Gastrocnemius medialis (tissue), 4 donors: Measurements from ENCODE around the gene SLCO3A1. TPM values are rescaled to one million over a fixed set of nuclear protein-coding genes. Genes with fewer than 3 reads are reported as not detected.

Source experiments
- ATAC-seq, 2 donors: fragments of 150-250 bp; one replicate each; pipeline ENCODE4 v1.9.1; 2016
- DNase-seq, 2 donors: peaks; one replicate each; pipeline ENCODE4 v3.0.0-alpha.2; 2019
- H3K27ac ChIP-seq, 4 donors: fragments of 200-600 bp; sonication (generic); 1 replicate in 1 of 4; 2 replicates in 3 of 4; pipeline ENCODE4 v1.5.1; 2016 to 2018; ENCODE audit warnings: mild to moderate bottlenecking in 2 of 4, moderate library complexity in 1 of 4
- H3K27me3 ChIP-seq, 3 donors: fragments of 200-600 bp; sonication (generic) in 2 of 3; 1 replicate in 1 of 3; 2 replicates in 2 of 3; pipeline versions ENCODE4 v1.5.1 to v1.6.0; 2016 to 2019; ENCODE audit warnings: mild to moderate bottlenecking in 1 of 3, moderate library complexity in 1 of 3
- H3K36me3 ChIP-seq, 2 donors: fragments of 200-600 bp; sonication (generic) in 1 of 2; one replicate each; pipeline ENCODE4 v1.5.1; 2017 to 2018
- H3K4me1 ChIP-seq, 2 donors: fragments of 200-600 bp; sonication (generic) in 1 of 2; one replicate each; pipeline ENCODE4 v1.5.1; 2016 to 2017; ENCODE audit warnings: mild to moderate bottlenecking in 2 of 2
- H3K4me3 ChIP-seq, 4 donors: fragments of 200-600 bp; sonication (generic) in 3 of 4; 1 replicate in 1 of 4; 2 replicates in 3 of 4; pipeline ENCODE4 v1.5.1; 2016 to 2019; ENCODE audit warnings: mild to moderate bottlenecking in 2 of 4
- H3K9me3 ChIP-seq, 3 donors: fragments of 200-600 bp; sonication (generic) in 2 of 3; 1 replicate in 1 of 3; 2 replicates in 2 of 3; pipeline ENCODE4 v1.5.1; 2016 to 2019
- POLR2A ChIP-seq, 2 donors: fragments of 450-650 bp; IDR thresholded peaks; one replicate each; pipeline ENCODE4 v1.6.1; 2017; ENCODE audit warnings: antibody characterized with exemption in 2 of 2, mild to moderate bottlenecking in 2 of 2, moderate library complexity in 2 of 2
- in situ Hi-C, 4 donors: fragments of 200-750 bp; cut with MboI; loops; one replicate each; pipeline versions ENCODE4 v1.15.0 to v1.8.0; 2017; ENCODE audit warnings: low sequenced_read_pairs in 4 of 4
- intact Hi-C: fragments of 100-400 bp; cut with DNase I; formaldehyde crosslinking; loops from one replicate; pipeline ENCODE4 v1.15.1; 2023; ENCODE audit warnings: low total_unique reads
- total RNA-seq, 4 donors: library from RNA; depleted of rRNA; stranded (reverse); fragments of >200 nt; gene quantifications; one replicate each; pipeline versions ENCODE4 v1.1.0 to v1.2.3, GENCODE V29; 2016
- TF ChIP-seq, protein P1 (sequence below), 5 experiments: fragments of 450-650 bp in 3 of 5; fragments of 200-600 bp in 2 of 5; sonication (generic) in 2 of 5; IDR thresholded peaks in 4 of 5; conservative IDR thresholded peaks in 1 of 5; 1 replicate in 4 of 5; 2 replicates in 1 of 5; pipeline ENCODE4 v1.5.1; 2016 to 2019; ENCODE audit warnings: antibody characterized with exemption in 5 of 5, mild to moderate bottlenecking in 3 of 5, moderate library complexity in 3 of 5

SLCO3A1 gene
- total RNA-seq, 4 donors from 2014 or later = 1.3 to 3.6 (median 3.0) TPM

DNA sequence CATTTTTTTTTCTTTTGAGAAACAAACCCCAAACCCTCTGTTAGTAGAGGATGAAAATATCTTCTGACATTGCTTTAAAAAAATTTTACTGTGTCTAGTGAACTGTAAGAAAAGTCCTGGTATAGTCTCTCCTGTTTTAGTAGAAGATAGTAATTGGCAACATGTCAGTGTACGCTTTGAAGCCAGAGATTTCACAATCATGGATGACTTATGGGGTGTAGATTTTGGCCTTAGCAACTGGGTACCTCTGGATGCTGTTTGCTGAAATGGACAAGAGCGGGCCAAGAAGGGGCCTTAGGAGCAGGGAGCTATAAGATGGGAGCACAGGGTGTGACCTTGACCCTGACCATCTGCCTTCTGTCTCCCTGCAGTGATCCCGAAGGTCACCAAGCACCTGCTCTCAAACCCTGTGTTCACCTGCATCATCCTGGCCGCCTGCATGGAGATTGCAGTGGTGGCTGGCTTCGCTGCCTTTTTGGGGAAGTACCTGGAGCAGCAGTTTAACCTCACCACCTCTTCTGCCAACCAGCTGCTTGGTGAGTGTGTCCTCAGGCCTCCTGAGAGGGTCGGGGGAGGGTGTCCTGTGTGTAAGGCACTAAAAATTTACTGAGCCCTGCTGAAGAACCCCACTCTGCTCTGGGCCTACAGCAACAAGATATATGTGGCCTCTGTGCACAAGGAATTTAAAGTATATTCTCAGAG, 266.7 kb downstream of the SLCO3A1 start:
- no peak overlapping the region for H3K27ac ChIP-seq
- H3K27me3 ChIP-seq = no peaks in the 10 kb centered on the region
- in situ Hi-C loops = loop anchor here in 2 of 4 donors (25.0 kb wide), 2 partner anchors 267 to 592 kb away; partner anchors contain the start of gene ST8SIA2 (in 1 of the 2)
- H3K4me1 ChIP-seq = peaks cover 5 to 8% of the 10 kb centered on the region in 2 donors
- intact Hi-C loops = no loop called here
- TF ChIP-seq, protein P1, sequence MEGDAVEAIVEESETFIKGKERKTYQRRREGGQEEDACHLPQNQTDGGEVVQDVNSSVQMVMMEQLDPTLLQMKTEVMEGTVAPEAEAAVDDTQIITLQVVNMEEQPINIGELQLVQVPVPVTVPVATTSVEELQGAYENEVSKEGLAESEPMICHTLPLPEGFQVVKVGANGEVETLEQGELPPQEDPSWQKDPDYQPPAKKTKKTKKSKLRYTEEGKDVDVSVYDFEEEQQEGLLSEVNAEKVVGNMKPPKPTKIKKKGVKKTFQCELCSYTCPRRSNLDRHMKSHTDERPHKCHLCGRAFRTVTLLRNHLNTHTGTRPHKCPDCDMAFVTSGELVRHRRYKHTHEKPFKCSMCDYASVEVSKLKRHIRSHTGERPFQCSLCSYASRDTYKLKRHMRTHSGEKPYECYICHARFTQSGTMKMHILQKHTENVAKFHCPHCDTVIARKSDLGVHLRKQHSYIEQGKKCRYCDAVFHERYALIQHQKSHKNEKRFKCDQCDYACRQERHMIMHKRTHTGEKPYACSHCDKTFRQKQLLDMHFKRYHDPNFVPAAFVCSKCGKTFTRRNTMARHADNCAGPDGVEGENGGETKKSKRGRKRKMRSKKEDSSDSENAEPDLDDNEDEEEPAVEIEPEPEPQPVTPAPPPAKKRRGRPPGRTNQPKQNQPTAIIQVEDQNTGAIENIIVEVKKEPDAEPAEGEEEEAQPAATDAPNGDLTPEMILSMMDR (IDR thresholded peaks at IDR 0.05 in 4 of 5, conservative IDR thresholded peaks at IDR 0.05 in 1 of 5) = no peak
- no peak for TF ChIP-seq POLR2A (IDR thresholded peaks at IDR 0.05)
- peaks cover 0 to 11% of the 10 kb centered on the region in 2 donors for H3K36me3 ChIP-seq
- no peaks in the 10 kb centered on the region for H3K9me3 ChIP-seq
- H3K4me3 ChIP-seq = no peak overlapping the region
- DNase-seq (no peak), ATAC-seq (no peak)

DNA sequence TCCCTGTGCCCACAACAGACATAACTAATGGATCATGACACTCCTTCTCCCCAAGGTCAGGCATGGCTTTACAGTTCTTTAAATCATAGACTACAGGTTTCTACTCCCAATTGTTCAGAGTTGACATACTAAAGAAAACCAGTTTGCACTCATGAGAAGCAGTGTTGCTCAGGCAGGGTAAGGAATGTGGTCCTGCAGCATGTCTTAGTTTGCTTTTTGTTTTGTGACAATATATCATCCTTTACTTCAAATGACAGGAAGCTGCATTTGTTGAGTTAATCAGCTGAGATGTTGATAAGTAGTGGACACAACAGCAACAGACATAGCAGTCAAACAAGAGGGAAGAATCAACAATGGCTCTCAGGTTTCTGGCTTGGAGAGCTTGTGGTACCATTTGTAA, 267.5 kb downstream of the SLCO3A1 start:
- no peak overlapping the region for H3K27ac ChIP-seq
- H3K4me1 ChIP-seq = peaks cover 5 to 8% of the 10 kb centered on the region in 2 donors
- DNase-seq (no peak), ATAC-seq (no peak)
- no peaks in the 10 kb centered on the region for H3K9me3 ChIP-seq
- in situ Hi-C loops = loop anchor here in 2 of 4 donors (25.0 kb wide), 2 partner anchors 266 to 591 kb away; partner anchors contain the start of gene ST8SIA2 (in 1 of the 2)
- no peaks in the 10 kb centered on the region for H3K27me3 ChIP-seq
- TF ChIP-seq, protein P1 (IDR thresholded peaks at IDR 0.05 in 4 of 5, conservative IDR thresholded peaks at IDR 0.05 in 1 of 5) = no peak
- TF ChIP-seq POLR2A (IDR thresholded peaks at IDR 0.05) = no peak
- intact Hi-C loops = no loop called here
- peaks cover 0 to 11% of the 10 kb centered on the region in 2 donors for H3K36me3 ChIP-seq
- H3K4me3 ChIP-seq = no peak overlapping the region

DNA sequence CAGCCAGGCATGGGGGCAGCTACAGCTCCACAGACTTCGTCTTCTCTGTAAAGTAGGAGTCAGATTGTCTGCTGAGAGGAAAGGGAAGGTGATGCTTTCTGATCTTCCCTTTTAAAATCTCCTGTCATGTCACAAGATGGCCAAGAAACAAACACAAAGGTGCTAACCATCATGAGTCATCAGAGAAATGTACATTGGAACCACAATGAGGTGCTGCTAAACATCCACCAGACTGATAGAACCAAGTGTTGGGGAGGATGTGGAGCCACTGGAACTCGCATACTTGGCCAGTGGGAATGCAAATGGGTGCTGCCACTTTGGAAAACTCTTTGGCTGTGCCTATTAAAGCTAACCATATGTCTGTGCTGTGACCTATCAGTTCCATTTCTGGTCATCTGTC, 268.8 kb downstream of the SLCO3A1 start:
- intact Hi-C loops (no loop called here), in situ Hi-C loops (loop anchor here in 2 of 4 donors (25.0 kb wide), 2 partner anchors 265 to 590 kb away; partner anchors contain the start of gene ST8SIA2 (in 1 of the 2))
- DNase-seq = no peak

DNA sequence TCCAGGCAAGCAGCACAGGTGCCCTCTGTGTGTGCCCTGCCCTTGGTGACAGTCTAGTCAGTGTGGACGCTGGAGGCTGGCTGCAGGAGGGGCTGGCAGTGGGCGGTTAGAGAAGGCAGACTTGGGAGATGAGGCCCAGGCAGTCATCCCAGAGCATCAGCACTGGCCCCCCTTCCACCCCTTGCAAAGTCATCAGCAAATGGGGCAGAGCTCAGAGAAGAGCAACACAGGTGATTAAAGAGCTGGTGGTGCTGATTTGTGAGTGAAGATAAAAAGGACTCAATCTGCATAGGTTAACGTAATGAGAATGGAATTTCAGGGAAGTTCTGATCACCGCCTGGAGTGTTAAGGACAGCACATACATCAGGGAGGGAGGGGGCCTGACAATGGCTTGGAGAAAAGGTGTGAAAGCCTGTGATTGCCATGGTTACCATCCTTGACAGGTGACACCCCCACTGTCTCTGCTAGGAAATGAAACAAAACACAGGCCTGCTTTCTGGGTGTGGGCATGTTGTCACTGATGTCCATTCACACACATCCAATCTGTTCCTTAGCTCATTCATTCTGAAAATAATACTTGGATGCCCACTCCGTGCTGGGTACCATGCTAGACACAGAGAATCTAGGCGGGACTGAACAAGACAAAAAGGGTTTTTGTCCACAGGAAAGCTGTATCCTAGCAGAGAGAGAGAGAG, 270.6 kb downstream of the SLCO3A1 start:
- Histone ChIP-seq H3K27ac (no peak overlapping the region), H3K4me1 (no peaks in the 10 kb centered on the region), H3K9me3 (no peaks in the 10 kb centered on the region), H3K27me3 (no peaks in the 10 kb centered on the region), H3K4me3 (no peak overlapping the region), H3K36me3 (peaks cover 0 to 11% of the 10 kb centered on the region in 2 donors)
- DNase-seq = no peak
- intact Hi-C loops = no loop called here
- no peak for TF ChIP-seq POLR2A (IDR thresholded peaks at IDR 0.05)
- TF ChIP-seq, protein P1 (IDR thresholded peaks at IDR 0.05 in 4 of 5, conservative IDR thresholded peaks at IDR 0.05 in 1 of 5) = no peak
- in situ Hi-C loops = loop anchor here in 2 of 4 donors (25.0 kb wide), 2 partner anchors 263 to 588 kb away; partner anchors contain the start of gene ST8SIA2 (in 1 of the 2)
- ATAC-seq = no peak

More for the DNA sequence above, 268.8 kb downstream of the SLCO3A1 start:
- TF ChIP-seq, protein P1 (IDR thresholded peaks at IDR 0.05 in 4 of 5, conservative IDR thresholded peaks at IDR 0.05 in 1 of 5) = no peak
- TF ChIP-seq POLR2A (IDR thresholded peaks at IDR 0.05) = no peak
- no peaks in the 10 kb centered on the region for H3K9me3 ChIP-seq
- no peak overlapping the region for H3K4me3 ChIP-seq
- no peaks in the 10 kb centered on the region for H3K27me3 ChIP-seq
- H3K27ac ChIP-seq = no peak overlapping the region
- no peak for ATAC-seq
- peaks cover 0 to 8% of the 10 kb centered on the region in 2 donors for H3K4me1 ChIP-seq
- peaks cover 0 to 11% of the 10 kb centered on the region in 2 donors for H3K36me3 ChIP-seq
